Forelimb muscle (tissue), 1 donor: Measurements from ENCODE around the gene HOXA6. TPM values are rescaled to one million over a fixed set of nuclear protein-coding genes. Genes with fewer than 3 reads are reported as not detected.

Experiments
- DNase-seq: peaks from one replicate; pipeline ENCODE4 v3.0.0-alpha.2; 2013; ENCODE audit warnings: low read depth
- polyA plus RNA-seq: library from polyadenylated mRNA; unstranded; fragments of 120-200 nt; gene quantifications from one replicate; pipeline ENCODE4 v1.2.1, GENCODE V29; 2013; ENCODE audit not compliant: insufficient read length

Gene HOXA6
- polyA plus RNA-seq, 1 donor: 8.7 TPM

DNA sequence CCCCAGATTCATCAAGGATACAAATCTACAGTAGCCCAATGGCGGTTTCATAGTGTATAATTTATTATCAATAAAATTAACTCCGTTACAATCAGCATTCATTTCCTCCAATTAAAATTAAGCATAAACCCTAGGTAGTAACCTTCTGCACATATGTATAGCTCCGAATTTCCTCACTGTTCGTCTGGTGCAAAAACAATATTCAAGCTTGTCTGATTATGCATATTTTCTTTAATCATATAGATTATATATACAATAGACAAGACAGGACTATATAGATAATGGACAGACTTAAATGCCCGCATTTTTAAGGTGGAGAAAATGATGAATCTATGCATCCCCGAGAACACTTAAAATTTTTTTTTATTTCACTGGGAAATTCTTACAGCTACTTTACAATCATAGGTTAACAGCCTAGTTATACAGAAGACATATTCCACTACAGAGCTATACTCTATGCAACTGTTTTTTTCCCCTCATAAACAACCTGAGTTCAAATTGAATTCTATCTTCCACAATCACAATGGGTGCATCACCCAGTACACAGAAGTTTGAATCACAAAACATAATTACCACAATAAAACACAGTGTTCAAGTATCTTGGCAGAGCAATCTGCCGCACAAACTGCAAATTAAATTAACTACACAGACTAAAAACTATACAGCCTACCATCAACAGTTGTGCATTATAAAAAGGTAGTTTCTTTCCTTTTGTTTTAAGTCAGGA is 15.2 kb upstream of the HOXA6 start:
- no peak for DNase-seq

- no peak for DNase-seq
Measured at GRCh38 chr7:27161721-27162560, 14.4 kb upstream of the HOXA6 start.

- no peak for DNase-seq
Measured at GRCh38 chr7:27161214-27161720, 13.7 kb upstream of the HOXA6 start.

GRCh38 chr7:27160546-27161213 is 13.1 kb upstream of the HOXA6 start:
- peak; percentile 70 for DNase-seq

DNA sequence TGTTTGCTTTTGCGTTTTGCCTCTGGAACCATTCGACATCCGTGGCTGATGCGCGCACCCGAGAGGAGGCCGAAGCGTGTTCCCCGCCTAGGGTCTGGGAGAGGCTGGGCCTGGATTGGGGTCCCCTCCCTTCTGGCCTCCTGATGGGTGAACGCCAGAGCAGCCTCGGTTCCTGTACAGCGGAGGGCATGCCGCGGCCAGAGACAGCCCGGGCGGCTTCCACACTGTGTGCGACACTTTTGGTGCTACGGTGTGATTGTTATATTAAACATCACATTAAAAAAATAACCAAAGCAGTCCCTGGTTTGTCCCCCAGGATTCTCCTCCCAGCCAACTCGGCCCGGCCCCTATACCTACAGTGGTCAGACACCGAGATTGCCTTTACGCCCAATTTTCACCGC is 12.6 kb upstream of the HOXA6 start:
- no peak for DNase-seq

- DNase-seq: no peak
Measured at GRCh38 chr7:27159266-27160144, 11.9 kb upstream of the HOXA6 start.

DNA sequence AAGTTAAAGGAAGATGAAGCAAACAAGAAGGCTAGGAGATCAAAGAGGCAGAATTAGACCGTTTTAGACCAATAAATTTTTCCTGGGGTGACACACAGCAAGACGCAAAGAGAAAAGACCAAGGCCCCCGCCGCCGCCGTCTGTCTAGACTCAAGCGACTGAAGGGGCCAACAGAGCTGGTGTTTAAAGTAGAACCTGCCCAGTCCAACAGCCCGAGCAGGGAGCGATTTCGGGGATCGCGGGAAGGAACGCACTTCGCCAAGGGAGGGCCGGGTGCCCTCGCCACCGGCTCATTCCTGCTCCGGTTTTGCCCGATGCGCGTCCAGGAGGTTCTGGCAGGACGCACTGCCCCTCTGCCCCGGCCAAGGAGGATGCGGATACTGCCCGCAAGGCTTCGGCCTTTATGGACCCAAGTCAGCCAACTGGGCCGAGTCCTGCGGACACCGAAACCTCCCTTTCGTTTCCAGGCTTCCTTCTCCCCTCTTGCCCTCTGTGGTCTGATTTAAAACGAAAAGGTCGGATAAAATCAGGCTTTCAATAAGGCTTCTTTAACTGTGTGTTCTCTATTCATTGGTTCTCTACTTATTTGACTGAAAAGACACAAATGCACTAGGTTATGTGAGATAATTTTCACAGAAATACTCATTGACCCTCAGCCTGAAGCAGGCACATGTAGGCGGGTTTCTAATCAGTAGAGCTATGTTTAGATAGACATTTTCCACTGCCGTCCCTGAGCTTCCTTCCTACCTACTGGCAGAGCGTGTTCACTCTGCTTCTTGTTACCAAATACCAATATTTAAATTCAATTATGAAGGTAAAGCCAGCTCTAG is 11.1 kb upstream of the HOXA6 start:
- no peak for DNase-seq

GRCh38 chr7:27157702-27158431 is 10.3 kb upstream of the HOXA6 start:
- DNase-seq: no peak

DNA sequence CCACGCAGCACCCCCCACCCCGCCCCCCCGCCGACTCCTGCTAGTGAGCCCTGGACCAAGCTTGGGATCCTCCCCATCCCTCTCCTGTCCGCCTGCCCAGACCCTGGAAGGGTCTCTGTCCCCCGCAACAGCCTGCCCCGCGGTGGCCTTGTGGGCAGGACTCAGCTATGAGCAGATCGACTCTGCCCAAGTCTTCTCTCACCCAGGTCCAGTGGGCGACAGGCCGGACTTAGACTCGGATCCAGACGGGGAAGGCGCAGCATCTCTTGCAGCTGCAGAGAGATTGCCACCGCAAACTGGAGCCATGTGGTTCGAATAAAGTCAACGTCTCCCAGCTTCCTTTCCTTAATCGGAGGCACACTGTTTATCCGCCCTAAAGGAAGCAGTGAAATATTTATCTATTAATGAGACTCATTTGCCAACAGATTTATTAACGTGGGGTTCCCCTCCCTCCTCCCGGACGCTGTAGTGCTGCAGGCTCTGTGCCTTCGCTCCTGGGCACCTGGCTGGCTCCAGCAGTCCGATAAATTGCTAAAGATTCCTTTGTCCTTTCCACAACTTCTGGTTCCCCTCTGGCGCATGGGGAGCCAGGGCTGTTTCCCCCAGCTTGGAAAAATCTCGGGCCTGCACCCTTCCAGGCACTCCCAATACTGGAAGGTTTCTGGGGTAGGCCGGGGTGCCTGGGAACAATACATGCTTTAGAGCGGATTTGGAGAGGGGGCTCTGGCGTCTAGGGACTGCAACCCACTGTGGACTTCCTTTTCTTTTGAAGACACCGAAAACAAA is 9.5 kb upstream of the HOXA6 start:
- DNase-seq: no peak

DNA sequence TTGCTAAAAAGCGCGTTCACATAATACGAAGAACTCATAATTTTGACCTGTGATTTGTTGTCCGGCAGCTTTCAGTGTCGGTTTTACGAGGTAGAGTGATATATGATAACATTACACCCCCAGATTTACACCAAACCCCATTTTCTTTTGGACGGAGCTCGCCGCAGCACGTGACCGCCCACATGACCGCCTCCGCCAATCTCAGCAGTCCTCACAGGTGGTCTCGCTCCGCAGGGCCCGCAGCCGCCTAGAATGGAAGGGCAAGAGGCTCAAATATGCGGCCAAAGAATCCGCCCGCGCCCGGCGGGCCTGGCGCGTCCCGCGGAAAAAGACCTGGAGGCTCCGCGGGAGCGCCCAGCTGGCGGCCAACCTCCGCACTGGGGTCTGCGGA is 8.9 kb upstream of the HOXA6 start, which contains the start of gene HOXA7:
HOXA7 (minus strand) TSS at position 168 of the 391 bp plus-strand sequence; CDS start at position 38, 130 bp downstream.
- DNase-seq: no peak

DNA sequence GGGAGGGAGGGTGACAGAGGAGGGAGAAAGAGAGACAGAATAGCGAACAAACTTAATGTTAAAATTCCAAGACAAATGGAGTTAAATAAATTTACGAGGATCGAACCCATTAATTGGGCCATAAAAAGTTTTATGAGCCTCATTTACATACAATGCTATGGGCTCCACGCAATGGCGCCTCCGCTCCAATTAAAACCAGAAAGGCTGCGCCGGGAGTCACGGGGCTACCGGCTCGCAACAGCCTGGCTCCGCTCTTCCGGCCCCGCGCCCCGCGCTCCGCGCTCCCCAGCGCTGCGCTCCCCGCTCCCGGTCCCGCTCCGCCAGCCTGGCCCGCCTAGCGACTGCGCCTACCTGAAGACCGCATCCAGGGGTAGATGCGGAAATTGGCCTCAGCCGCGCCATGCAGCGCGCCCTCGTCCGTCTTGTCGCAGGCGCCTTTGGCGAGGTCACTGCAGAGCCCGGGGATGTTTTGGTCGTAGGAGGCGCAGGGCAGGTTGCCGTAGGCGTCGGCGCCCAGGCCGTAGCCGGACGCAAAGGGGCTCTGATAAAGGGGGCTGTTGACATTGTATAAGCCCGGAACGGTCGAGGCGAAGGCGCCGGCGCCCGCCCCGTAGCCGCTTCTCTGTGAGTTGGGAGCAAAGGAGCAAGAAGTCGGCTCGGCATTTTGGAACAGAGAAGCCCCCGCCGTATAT is 8.4 kb upstream of the HOXA6 start:
- DNase-seq: no peak

- no peak for DNase-seq
Measured at GRCh38 chr7:27154901-27155815, 7.6 kb upstream of the HOXA6 start.

DNA sequence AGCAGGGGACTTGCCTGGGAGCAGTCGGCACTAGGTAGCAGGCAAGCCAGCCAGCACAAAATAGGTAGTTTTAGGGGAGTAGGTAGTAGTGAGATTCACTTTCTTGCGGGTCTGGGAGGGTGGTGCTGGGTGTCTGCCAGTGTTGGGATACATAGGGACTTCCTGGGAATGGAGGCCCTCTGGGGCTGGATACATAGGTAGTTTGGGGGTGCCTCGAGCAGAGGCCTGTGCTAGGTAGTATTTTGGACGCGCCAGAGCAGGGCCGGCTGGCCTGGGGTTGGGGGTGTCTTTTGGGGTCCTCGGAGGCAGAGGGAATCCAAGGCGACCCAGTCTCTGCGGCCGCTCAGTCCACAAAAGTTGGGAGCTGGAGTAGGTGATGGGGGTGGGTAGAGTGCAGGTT is 6.8 kb upstream of the HOXA6 start:
- no peak for DNase-seq

- DNase-seq: no peak
Measured at GRCh38 chr7:27153526-27153925, 6.0 kb upstream of the HOXA6 start.

GRCh38 chr7:27152816-27153442 is 5.4 kb upstream of the HOXA6 start:
- no peak for DNase-seq

DNA sequence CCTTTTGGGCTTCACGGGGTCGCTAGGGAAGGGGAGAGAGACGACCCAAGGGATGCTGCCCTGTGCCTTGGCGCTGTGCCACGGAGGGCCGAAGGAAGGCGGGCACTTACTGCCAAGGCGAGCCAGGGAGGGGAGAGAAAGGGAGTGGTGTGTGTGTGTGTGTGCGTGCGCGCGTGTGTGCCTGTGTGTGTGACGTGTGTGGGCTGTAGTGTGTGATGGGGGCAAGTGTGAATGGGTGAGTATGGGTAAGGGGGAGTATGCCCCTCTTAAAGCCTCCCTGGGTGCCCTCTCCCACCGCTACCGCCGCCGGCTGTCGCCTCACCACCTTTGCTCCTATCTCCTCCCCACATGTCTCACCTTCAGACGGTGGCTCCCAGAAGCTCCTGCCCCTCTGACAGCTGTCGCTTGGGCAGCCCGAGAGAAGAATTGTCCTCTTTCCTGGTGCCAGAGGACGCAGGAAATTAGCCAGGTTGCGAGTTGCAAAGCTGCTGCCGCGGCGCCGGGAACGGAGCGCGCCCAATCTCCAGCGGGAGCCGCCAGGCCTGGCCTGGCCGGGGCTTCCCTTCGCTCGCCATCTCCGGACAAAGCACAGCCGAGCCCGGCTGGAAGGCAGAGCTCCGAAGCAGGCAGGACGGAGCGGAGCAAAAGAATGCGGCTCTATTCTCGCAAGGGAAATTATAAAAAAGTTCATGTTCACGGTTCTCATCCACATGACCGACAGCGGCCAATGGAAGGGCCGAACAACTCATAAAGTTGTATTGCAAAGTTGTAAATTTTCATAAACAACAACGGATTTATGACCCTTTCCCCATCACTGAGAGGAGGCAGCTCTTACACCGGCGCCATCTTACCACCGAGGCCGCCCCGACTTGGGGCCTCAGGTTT is 4.6 kb upstream of the HOXA6 start, which contains the start of gene HOXA3:
HOXA3 (minus strand) TSS at position 653 of the 885 bp plus-strand sequence. CDS start 41,943 bp downstream, outside the sequence.
- no peak for DNase-seq
